Lower leg skin (tissue), 4 donors: Measurements from ENCODE around the gene WNK2. TPM values are rescaled to one million over a fixed set of nuclear protein-coding genes. Genes with fewer than 3 reads are reported as not detected.

Experiments used
- DNase-seq, 2 donors: peaks; one replicate each; pipeline ENCODE4 v3.0.0-alpha.2; 2019; ENCODE audit warnings: low spot score in 2 of 2
- H3K4me3 ChIP-seq: fragments of 200-600 bp; sonication (generic); 2 replicates; pipeline ENCODE4 v1.5.1; 2017; ENCODE audit warnings: mild to moderate bottlenecking, low read depth; ENCODE audit not compliant: poor library complexity, severe bottlenecking
- POLR2A ChIP-seq, 2 donors: fragments of 450-650 bp; IDR thresholded peaks; one replicate each; pipeline ENCODE4 v1.6.1; 2016 to 2017; ENCODE audit warnings: antibody characterized with exemption in 2 of 2, mild to moderate bottlenecking in 1 of 2, moderate library complexity in 1 of 2
- WGBS, 2 donors: methylation state at CpG; one replicate each; pipeline ENCODE4 v1.1.5; 2018; 5-methylcytosine and 5-hydroxymethylcytosine counted together
- intact Hi-C: fragments of 100-400 bp; cut with DNase I; formaldehyde crosslinking; loops from one replicate; pipeline ENCODE4 v1.15.0; 2023; ENCODE audit warnings: low total_unique reads
- total RNA-seq, 4 donors: library from RNA; depleted of rRNA; stranded (reverse); fragments of >200 nt; gene quantifications; one replicate each; pipeline ENCODE4 v1.1.0, GENCODE V29; 2016
- TF ChIP-seq, protein P1 (sequence below), 3 donors: fragments of 450-650 bp; IDR thresholded peaks; one replicate each; pipeline ENCODE4 v1.5.1; 2016; ENCODE audit warnings: antibody characterized with exemption in 3 of 3, mild to moderate bottlenecking in 3 of 3, moderate library complexity in 2 of 3

Gene WNK2
- 10 to 100 TPM; 35.3 to 53.6 (median 42.6) TPM for total RNA-seq

DNA sequence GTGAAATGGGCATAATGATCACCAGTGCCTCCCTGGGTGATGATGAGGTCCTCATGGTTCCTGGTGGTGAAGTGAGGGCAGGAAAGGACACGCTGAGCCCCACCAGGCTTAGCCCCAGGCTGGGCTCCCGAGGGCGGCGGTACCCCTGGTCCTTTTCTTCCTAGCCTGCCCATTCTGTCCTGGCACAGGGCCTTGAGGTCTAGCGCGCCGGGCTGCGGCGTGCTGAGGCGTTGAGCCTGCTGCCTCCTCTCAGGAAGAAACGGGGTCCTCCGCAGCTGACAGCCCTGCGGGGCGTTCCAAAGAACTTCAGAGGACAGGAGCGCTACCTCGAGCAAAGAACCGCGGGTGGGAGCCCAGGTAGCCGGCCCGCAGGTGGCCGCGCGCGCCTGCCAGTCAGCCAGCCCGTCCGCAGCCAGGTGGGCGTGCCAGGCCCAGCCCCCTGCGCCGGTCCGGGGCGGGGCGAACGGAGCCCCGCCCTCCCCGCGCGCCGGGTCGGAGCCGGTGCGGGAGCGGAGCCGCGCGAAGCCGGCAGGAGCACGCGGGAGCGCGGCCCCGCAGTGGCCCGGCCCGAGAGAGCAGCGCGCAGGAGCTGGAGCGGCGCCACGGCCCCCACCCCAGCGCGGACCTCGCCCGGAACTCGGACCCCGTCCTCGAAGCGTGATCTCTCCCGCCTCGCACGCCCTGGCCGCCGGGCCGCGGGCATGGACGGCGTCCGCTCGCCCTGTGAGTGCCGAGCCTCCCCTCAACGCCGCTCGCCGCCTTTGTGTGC lies at the start of gene WNK2:
Gene WNK2, plus strand, starts transcription at position 477 of the 769 bp plus-strand sequence. CDS start 791 bp downstream, outside the sequence.
- intact Hi-C loops = no loop called here

DNA sequence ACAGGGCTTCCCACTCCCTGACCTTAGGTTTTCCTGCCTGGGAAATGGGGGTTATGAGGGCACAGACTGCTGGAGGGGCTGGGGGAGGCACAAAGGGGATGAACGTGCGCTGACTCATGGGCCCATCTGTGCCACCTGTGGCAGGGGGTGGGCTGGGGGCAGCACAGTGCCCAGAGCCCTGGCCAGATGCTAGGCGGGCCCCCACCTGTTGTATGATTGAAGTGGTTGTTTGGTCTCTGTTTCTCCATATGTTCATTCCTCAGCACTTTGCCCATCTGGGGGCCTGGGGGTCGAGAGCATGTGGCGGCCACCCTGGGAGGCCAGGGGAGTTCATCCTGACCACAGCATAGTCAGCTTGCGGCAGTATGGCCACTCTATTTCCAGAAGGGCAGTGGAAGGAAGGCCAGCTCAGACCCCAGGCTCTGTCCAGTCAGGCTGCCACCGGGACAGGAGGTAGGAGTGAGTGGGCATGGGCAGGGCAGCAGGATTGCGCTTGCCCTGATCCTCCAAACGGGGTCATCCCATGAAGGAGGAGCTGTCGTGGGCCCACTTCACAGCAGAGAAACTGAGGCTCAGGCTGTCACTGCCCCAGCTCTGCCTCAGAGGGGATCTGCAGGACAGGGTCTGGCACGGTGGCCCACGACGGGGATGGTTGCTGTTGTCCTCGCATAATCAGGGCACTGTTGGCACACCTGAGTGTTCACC lies 49.0 kb upstream of the WNK2 start:
- WGBS, 2 donors = 74 to 75% methylated on average over 12 to 14 of the region's 14 CpGs
- TF ChIP-seq, protein P1, sequence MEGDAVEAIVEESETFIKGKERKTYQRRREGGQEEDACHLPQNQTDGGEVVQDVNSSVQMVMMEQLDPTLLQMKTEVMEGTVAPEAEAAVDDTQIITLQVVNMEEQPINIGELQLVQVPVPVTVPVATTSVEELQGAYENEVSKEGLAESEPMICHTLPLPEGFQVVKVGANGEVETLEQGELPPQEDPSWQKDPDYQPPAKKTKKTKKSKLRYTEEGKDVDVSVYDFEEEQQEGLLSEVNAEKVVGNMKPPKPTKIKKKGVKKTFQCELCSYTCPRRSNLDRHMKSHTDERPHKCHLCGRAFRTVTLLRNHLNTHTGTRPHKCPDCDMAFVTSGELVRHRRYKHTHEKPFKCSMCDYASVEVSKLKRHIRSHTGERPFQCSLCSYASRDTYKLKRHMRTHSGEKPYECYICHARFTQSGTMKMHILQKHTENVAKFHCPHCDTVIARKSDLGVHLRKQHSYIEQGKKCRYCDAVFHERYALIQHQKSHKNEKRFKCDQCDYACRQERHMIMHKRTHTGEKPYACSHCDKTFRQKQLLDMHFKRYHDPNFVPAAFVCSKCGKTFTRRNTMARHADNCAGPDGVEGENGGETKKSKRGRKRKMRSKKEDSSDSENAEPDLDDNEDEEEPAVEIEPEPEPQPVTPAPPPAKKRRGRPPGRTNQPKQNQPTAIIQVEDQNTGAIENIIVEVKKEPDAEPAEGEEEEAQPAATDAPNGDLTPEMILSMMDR (IDR thresholded peaks at IDR 0.05) = no peak
- no peak for TF ChIP-seq POLR2A (IDR thresholded peaks at IDR 0.05)
- DNase-seq = no peak
- H3K4me3 ChIP-seq = peak overlapping the region; percentile 32
- intact Hi-C loops = no loop called here

More for the DNA sequence above, at the start of gene WNK2:
- TF ChIP-seq POLR2A (IDR thresholded peaks at IDR 0.05) = no peak
- TF ChIP-seq, protein P1 (IDR thresholded peaks at IDR 0.05) = no peak
- 1 to 3% methylated on average over 15 to 17 of the region's 82 CpGs for WGBS, 2 donors
- DNase-seq = no peak
- peak within 1 kb of the TSS; percentile 40 for H3K4me3 ChIP-seq

DNA sequence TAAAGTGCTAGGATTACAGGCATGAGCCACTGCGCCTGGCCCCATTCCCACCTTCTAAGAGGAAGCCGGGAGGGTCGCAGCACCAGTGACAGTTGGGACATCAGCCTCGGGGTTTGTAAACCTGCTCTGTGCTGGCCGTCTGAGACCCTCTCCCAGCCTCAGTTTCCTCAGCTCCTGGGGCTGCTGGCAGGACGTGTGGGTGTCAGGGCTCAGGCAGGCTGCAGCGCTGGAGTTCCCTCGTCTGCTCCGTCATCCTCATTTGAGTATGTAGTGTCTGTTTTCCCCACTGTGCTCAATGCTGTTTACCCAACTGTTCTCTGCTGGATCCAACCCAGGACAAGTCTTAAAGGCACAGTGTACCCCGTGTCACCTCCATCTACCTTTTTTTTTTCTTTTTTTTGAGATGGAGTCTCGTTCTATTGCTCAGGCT lies 47.9 kb upstream of the WNK2 start:
- no peak for TF ChIP-seq POLR2A (IDR thresholded peaks at IDR 0.05)
- TF ChIP-seq, protein P1 (IDR thresholded peaks at IDR 0.05) = no peak
- no peak overlapping the region for H3K4me3 ChIP-seq
- intact Hi-C loops = no loop called here
- no peak for DNase-seq
- WGBS, 2 donors = 14 to 30% methylated on average over 6 to 11 of the region's 11 CpGs

DNA sequence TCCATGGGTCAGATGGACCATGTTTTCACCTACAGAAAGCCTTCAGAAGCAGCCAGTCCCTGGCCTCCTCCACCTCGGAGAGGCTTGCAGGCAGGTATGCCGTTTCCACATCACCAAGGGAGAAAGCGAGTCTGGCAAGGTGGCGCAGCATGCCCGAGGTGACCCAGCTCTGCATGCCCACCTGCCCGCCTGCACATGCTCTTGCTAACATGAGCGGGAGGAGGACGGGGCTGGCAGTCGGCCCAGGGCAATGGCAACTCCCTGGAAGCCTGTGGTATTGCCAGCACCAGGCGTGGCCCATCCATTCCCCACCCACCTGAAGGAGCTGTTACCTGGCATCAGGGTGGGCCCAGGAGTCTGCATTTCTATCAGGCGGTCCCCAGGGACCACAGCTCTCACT lies 46.6 kb upstream of the WNK2 start:
- TF ChIP-seq, protein P1 (IDR thresholded peaks at IDR 0.05) = no peak
- no peak for TF ChIP-seq POLR2A (IDR thresholded peaks at IDR 0.05)
- no peak for DNase-seq
- 42 to 52% methylated on average over 9 to 11 of the region's 11 CpGs for WGBS, 2 donors
- intact Hi-C loops = no loop called here
- H3K4me3 ChIP-seq = no peak overlapping the region

DNA sequence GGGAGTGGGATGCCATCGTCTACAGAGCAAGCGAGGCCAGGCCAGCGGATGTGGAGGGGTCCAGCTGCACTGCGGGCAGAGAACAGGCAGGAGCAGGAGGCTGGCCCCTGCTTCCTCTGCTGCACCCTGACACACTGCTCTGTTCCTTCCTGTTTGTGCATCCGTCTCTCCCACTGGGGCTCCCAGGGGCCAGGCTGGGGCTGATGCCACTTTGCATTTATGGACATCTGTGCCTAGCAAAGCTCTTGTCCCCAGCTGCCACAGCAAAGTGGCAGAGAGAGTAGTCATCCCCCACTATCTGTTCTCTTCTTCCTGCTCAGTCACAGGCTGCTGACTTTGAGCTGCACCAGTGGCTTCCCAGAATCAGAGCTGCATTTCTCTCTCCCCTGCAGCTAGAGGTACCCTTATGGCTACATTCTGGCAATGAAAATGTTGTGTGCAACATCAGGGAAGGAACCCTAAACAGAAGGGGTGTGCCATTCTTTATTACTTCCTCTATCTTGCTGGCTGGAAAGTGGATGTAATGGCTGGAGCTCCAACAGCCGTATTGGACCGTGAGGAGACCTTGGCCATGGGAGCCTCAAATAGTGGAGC lies 45.7 kb upstream of the WNK2 start:
- TF ChIP-seq, protein P1 (IDR thresholded peaks at IDR 0.05) = no peak
- TF ChIP-seq POLR2A (IDR thresholded peaks at IDR 0.05) = no peak
- intact Hi-C loops = no loop called here
- H3K4me3 ChIP-seq = no peak overlapping the region
- 74 to 82% methylated on average over 7 of the region's 7 CpGs for WGBS, 2 donors
- DNase-seq = no peak
